Mesenteric fat pad (tissue), 1 donor: ENCODE data around the gene UNC5B. TPM values are rescaled to one million over a fixed set of nuclear protein-coding genes. Genes with fewer than 3 reads are reported as not detected.

Experiments
- DNase-seq: peaks from one replicate; pipeline ENCODE4 v3.0.0-alpha.2; 2020; ENCODE audit warnings: low spot score
- total RNA-seq: library from RNA; stranded (reverse); fragmentation: NEBNext Ultra II Directional; extraction: Animal tissue kit (Norgen Biotek cat#: 25700); gene quantifications from one replicate; pipeline ENCODE4 v1.2.1, GENCODE V29; 2021
- donor health status: DM: yes; HTN: yes; CAD: no.

The UNC5B gene
- total RNA-seq, 1 donor from 2014 or later = 5.3 TPM

GRCh38 chr10:71314694-71315225, 102.4 kb downstream of the UNC5B start:
- no peak for DNase-seq

- DNase-seq = no peak
These were observed 103.9 kb downstream of the UNC5B start for GRCh38 chr10:71316056-71316785.

- DNase-seq = no peak
These were observed 104.4 kb downstream of the UNC5B start for GRCh38 chr10:71316786-71317160.

DNA sequence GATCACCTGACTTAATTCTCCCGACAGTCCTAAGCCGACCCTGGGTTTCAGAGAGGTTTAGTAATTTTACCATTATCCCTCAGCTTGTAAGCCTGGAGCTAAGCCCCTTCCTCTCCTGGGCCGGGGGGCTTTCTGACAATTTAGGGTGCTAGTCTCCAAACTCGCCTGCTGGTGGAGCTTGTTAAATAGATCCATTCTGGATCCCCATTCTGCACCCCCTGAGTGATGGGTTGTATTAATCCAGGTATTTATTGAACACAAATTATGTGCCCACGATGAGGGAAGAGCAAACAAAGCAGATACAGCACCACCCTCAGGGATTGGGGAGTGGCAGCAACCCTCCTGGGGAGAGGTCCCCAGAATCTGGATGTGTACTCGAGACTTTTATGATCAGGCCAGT, 105.4 kb downstream of the UNC5B start:
- no peak for DNase-seq

DNA sequence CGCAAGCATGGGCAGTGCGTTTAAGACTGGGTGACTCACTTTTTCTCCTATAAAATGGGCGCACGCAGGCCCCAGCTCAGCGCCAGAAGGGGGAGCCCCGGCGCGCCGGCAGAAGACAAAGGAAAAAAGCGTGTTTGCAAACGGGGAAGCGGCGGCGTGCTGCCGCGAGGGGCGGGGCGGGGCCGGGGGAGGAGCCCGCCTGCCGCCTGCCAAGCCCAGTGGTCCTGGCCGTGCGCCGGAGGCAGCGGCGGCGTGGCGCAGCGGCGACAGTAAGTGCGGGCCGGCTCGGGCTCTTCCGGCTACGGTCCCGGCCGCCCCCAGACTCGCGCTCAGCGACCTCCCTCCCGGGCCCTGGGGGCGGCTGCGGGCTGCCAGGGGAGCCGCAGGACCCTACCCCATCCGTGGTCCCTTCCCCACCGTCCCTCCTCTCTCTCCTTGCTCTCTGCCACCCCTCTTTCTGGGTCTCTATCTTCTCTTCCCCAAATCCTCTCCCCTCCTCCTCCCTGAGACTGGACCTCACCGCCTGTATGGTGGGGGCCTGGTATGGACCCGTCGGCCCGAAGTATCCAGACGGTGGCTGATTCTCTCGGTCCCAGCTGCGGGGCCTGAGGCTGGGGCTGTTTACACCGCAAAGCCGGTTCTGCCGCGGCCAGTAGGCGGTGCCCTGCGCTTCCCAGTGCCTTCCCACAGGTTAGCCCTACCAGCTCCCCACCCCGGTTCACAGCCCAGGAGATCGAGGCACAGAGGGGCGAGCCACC, 106.9 kb downstream of the UNC5B start, which contains the start of gene SLC29A3:
SLC29A3 (plus strand) TSS at position 218 of the 758 bp plus-strand sequence; CDS start at position 269, 51 bp downstream.
- DNase-seq = peak; percentile 94

DNA sequence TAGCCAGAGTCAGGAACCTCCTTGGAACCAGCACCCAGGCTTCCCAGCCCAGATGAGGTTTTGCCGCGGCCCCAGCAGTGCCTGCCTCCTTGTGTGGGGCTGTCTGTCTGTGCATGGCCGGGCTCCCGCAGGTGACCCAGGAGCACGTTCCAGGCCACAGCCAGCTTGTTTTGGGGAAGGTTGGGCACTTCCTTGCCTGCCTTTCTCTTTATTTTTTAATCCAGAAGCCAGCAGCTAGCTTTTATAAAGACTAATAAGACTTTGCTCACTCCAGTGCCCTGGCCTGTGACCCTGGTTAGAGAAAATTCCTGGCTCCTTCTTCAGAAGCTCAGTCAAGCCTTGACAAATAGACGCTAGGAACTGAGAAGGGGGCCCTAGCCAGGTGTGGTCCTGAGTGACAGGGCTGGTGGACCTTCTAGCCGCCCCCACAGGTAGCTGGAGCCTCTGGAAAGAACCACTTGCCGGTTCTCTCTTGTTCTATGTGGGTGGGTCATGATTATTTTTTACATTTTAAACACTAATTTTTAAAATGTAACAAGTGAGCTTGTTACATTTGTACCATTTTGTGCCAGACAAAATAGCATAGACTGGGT, 107.5 kb downstream of the UNC5B start:
- no peak for DNase-seq

- no peak for DNase-seq
These were observed 108.2 kb downstream of the UNC5B start for GRCh38 chr10:71320592-71320991.

DNA sequence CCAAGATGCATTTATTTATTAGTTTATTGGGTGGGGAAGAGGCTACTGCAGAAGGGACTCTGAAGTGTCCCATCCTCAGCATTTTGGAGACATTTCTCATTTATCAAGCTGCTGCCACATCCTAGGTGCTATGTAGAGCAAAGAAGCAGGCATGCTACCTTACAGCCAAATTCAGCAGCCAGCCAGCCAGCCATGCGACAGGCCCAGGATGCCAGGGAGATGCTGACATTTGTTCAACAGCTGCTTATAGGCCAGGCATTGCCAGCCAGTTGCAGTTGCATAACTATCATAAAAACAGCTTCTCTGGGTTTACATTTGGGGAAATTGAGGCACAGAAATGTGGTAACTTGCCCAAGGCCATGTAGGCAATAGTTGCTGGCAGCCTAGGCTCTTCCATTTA, 109.0 kb downstream of the UNC5B start:
- no peak for DNase-seq

DNA sequence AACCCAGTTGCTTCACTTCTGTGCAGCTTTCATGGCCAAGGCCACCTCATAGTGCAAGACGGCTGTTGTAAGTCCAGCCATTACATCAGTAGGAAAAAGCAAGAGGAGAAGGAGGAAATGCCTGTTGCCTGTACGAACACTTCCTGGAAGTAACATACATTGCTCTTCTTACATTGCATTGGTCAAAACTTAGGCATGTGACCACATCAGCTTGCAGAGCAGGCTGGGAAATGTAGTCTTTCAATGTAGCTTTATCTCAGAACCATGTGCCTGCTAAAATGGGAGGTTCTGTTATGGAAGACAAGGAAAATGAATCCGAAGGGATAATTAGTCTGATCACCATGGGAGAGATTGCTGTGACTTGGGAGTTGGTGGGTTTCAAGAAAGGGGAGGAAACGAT, 111.0 kb downstream of the UNC5B start:
- no peak for DNase-seq

DNA sequence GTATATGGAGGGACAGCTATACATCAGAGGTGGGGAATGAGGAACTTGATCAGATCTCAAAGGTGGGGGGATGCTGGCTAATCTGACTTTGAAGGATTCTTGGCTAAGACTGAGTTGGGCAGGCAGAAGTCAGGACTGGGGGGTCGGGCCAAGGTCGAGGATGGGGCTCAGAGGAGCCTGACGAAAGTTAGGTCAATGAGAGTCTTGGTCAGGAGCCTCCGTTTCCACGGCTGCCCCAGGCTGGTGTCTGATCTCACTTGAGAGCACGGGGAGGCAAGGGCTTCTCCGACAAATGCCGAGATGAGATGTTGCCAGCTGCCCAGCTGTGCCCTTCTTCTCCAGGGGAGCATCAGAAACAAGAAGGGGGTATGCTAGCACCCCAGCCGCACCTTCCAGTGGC, 112.4 kb downstream of the UNC5B start:
- DNase-seq = no peak

- DNase-seq = no peak
These were observed 112.9 kb downstream of the UNC5B start for GRCh38 chr10:71325267-71325666.

DNA sequence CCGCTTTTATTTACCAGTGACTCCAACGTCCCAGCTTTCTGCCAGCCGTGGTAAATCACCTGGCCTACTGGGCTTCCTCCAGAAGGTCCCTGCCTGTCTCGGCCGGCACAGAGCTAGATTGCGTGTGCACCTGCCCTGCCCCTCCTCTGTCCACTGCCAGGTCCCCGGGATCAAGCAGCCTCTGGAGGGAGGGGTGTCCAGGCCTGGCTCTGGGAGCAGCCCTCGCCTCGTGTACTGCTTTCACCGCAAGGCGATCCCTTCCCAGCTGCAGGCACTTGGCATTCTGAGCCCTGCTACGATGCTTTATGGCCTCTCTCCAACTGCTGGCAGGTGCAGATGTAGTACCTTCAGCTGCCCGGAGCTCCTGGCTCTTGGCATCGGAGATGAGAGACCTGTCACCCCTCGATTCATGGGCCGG, 114.1 kb downstream of the UNC5B start:
- no peak for DNase-seq

DNA sequence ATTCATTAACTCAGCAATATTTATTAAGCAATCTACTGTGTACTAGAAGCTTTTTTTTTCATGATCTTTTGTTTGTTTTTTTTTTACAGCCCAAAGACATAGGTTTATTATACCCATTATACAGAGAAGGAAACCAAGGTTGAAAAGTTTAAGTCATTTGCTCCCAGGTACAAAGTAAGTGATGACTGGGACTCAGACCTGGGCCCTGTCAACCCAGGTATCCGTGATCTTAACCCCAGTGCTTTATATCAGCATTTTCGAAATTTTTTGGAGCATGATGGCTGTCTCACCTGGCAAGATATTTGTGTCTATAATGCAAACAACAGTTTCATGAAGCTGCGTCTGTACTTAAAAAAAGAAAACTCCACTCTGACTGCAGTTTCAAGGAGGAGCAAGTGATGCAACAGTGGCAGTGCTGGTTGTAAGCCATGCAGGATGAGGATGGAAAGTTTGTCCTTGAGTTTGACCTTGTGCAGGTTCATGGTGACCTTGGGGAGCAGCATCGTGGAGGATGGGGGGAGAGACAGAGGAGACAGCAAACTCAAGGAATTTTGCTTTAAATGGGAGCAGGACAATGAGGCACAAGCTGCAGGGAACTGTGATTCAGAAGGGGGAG, 118.5 kb downstream of the UNC5B start:
- no peak for DNase-seq

- DNase-seq = no peak
These were observed 119.4 kb downstream of the UNC5B start for GRCh38 chr10:71331736-71332135.

GRCh38 chr10:71332466-71332865, 120.1 kb downstream of the UNC5B start:
- no peak for DNase-seq

DNA sequence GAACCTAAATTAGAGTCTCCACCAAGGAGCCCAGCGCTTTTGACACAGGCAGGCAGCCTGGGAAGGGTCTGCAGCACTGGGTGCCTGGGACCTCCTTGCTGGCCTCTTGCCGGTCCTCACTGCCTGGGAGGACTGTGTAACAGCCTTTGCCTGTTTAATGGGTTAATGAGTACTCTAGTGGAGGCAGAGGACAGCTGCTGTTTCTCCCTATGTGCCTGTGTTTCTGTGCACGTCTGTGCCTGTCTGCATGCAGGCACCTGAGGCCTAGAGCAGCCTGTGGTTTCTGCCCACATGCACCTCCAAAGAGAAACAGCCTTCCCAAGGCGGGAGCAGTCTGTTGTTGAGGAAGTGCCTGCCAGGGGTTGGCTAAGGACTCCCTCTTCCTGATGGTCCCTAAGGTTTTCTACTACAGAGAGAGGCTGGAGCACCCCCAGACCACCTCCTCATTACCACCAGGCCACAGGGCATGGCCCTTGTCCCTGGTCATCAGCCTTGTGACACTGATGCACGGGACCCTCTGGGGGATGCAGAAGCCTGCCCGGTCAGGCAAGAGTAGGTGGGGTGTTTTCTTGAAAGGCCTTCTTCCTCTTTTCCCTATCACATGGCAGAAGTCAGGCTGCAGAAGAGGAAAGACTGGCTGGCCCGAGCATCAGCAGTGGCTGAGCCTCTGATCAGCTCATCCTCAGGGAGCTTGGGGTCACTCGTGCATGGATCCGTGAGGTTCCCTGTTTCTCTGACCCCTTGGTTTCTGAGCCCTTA, 120.9 kb downstream of the UNC5B start:
- DNase-seq = no peak

- DNase-seq = no peak
These were observed 121.9 kb downstream of the UNC5B start for GRCh38 chr10:71334221-71334791.

DNA sequence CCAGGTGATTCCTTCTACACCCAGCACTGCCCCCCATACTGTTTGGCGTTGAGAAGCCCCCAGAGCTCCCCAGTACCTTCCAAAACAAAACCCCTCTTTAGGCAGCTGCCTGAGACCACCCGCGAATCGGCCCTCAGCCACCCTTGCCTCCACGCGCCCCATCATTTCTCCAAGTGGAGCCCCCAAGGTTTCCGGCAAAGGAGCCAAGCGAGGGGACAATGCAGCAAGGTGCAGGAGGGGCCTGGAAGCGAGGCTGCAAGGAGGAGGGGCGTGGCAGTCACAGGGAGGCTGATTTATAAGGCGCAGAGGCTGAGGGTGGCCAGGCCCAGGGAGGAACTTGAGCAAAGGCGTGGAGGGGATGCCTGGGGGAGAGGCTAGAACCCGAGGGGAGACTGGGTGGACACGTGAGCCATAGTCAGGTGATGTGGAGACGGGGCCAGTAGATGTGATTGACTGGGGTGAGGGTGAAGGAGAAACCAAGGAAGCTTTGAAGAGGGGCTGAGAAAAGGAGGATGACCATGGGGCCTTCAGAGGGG, 122.9 kb downstream of the UNC5B start:
- DNase-seq = no peak

- no peak for DNase-seq
These were observed 124.3 kb downstream of the UNC5B start for GRCh38 chr10:71336632-71337031.

- DNase-seq = no peak
These were observed 124.9 kb downstream of the UNC5B start for GRCh38 chr10:71337219-71337701.
